BJ (cell line): ENCODE results near the gene TNFRSF19. TPM values are rescaled to one million over a fixed set of nuclear protein-coding genes. Genes with fewer than 3 reads are reported as not detected.
A peak's percentile ranks its signal among the peaks of the same experiment; 100 is the strongest.

Source experiments
- CTCF ChIA-PET: fragments of 350-600 bp; formaldehyde crosslinking; extraction: SDS; loops from one replicate; lab custom pipeline; 2021; ENCODE audit warnings: antibody characterized with exemption, inconsistent platforms; lab: Yijun Ruan, JAX
- POLR2A ChIA-PET: fragments of 300-600 bp; sonication (Branson Sonifier 250); formaldehyde crosslinking; extraction: SDS; loops from one replicate; lab custom pipeline; 2021; ENCODE audit warnings: antibody characterized with exemption; lab: Charles Lee
- DNase-seq: peaks from one replicate; pipeline ENCODE4 v3.0.0-alpha.2; 2011; ENCODE audit warnings: low read depth
- H3K27me3 ChIP-seq: 2 replicates; pipeline ENCODE4 v1.6.0; 2011; ENCODE audit warnings: low read length; ENCODE audit not compliant: control insufficient read depth, insufficient read depth
- H3K36me3 ChIP-seq: 2 replicates; pipeline ENCODE4 v1.5.1; 2011; ENCODE audit warnings: low read length; ENCODE audit not compliant: control insufficient read depth, insufficient read depth
- H3K4me3 ChIP-seq: 2 replicates; pipeline ENCODE4 v1.5.1; 2011; ENCODE audit warnings: low read depth, mild to moderate bottlenecking, control low read depth, low read length
- polyA plus RNA-seq: library from polyadenylated mRNA; depleted of rRNA; stranded (reverse); fragments of >200 nt; gene quantifications from 2 replicates; pipeline ENCODE4 v1.2.3, GENCODE V29; 2011
- TF ChIP-seq, protein P1 (sequence below): IDR thresholded peaks from 2 replicates; pipeline ENCODE4 v1.5.1; 2011; ENCODE audit warnings: low read depth, mild to moderate bottlenecking, control low read depth, inconsistent platforms, low read length, moderate library complexity; ENCODE audit not compliant: insufficient read depth

TNFRSF19 gene
- polyA plus RNA-seq, 1 experiment, result 14.8 TPM

- DNase-seq, result no peak
- Histone ChIP-seq H3K4me3 (no peak overlapping the region), H3K27me3 (no peaks in the 10 kb centered on the region), H3K36me3 (no peaks in the 10 kb centered on the region)
- TF ChIP-seq, protein P1, sequence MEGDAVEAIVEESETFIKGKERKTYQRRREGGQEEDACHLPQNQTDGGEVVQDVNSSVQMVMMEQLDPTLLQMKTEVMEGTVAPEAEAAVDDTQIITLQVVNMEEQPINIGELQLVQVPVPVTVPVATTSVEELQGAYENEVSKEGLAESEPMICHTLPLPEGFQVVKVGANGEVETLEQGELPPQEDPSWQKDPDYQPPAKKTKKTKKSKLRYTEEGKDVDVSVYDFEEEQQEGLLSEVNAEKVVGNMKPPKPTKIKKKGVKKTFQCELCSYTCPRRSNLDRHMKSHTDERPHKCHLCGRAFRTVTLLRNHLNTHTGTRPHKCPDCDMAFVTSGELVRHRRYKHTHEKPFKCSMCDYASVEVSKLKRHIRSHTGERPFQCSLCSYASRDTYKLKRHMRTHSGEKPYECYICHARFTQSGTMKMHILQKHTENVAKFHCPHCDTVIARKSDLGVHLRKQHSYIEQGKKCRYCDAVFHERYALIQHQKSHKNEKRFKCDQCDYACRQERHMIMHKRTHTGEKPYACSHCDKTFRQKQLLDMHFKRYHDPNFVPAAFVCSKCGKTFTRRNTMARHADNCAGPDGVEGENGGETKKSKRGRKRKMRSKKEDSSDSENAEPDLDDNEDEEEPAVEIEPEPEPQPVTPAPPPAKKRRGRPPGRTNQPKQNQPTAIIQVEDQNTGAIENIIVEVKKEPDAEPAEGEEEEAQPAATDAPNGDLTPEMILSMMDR, result no peak
- ChIA-PET POLR2A (no interaction called here), CTCF (interaction anchor here (0.6 kb wide), 1 partner anchor 403 kb away, joined by 3 read pairs; no protein-coding TSS in a partner anchor)
Measured at GRCh38 chr13:23619068-23619855, 49.0 kb downstream of the TNFRSF19 start.

- H3K36me3 ChIP-seq, result no peaks in the 10 kb centered on the region
- ChIA-PET CTCF (no interaction called here), POLR2A (no interaction called here)
- TF ChIP-seq, protein P1, result no peak
- H3K4me3 ChIP-seq, result no peak overlapping the region
- no peak for DNase-seq
- H3K27me3 ChIP-seq, result no peaks in the 10 kb centered on the region
Measured at GRCh38 chr13:23620211-23620610, 50.0 kb downstream of the TNFRSF19 start.

- H3K4me3 ChIP-seq, result no peak overlapping the region
- no peaks in the 10 kb centered on the region for H3K36me3 ChIP-seq
- ChIA-PET CTCF (interaction anchor here (0.8 to 1.5 kb wide), 2 partner anchors 11 to 42 kb away, joined by 3 to 7 read pairs; no protein-coding TSS in a partner anchor), POLR2A (interaction anchor here (1.1 kb wide), 1 partner anchor 16 kb away, joined by 3 read pairs; no protein-coding TSS in a partner anchor)
- TF ChIP-seq, protein P1, result no peak
- no peak for DNase-seq
- no peaks in the 10 kb centered on the region for H3K27me3 ChIP-seq
Measured at GRCh38 chr13:23620613-23621315, 50.6 kb downstream of the TNFRSF19 start.

DNA sequence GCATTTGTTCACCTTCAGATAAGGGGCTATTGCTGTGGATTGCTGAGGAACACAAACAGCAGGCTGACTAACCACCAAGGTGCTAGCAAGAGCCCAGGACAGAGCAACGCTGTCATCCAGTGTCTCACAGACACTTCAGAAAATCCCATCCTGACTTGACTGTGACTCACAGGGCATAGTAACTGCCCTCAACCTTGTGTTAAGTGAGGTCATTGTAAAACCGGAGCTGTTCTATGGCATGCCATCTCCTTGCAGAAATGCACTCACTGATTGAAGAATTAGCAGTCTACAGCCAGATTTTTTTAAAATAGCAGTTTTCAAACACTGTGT lies 51.1 kb downstream of the TNFRSF19 start:
- TF ChIP-seq, protein P1, result no peak
- ChIA-PET CTCF (interaction anchor here (0.8 to 1.5 kb wide), 3 partner anchors 9 to 43 kb away, joined by 3 to 7 read pairs (median 3); no protein-coding TSS in a partner anchor), POLR2A (interaction anchor here (0.5 to 1.1 kb wide), 2 partner anchors 10 to 15 kb away, joined by 3 read pairs; no protein-coding TSS in a partner anchor)

DNA sequence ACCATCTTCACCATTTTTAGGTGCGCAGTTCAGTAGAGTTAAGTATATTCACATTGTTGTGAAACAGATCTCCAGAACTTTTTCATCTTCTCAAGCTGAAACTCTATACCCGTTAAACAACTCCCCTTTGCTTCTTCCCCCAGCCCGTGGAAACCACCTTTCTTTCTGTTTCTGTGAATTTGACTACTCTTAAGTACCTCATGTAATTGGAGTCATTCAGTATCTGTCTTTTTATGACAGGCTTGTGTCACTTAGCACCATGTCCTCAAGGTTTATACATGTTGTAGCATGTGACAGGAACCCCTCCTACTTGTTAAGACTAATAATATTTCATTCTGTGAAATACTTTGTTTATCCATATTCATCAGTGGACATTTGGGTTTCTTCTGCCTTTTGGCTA lies 52.8 kb downstream of the TNFRSF19 start:
- POLR2A ChIA-PET, result no interaction called here
- no peaks in the 10 kb centered on the region for H3K27me3 ChIP-seq
- H3K4me3 ChIP-seq, result no peak overlapping the region
- TF ChIP-seq, protein P1, result no peak
- CTCF ChIA-PET, result no interaction called here
- no peaks in the 10 kb centered on the region for H3K36me3 ChIP-seq
- no peak for DNase-seq

More for the DNA sequence above, 51.1 kb downstream of the TNFRSF19 start:
- no peaks in the 10 kb centered on the region for H3K36me3 ChIP-seq
- H3K27me3 ChIP-seq, result no peaks in the 10 kb centered on the region
- peak; percentile 57 for DNase-seq
- no peak overlapping the region for H3K4me3 ChIP-seq
